ENCODE data around the gene GINM1. TPM values are rescaled to one million over a fixed set of nuclear protein-coding genes. Genes with fewer than 3 reads are reported as not detected.

Gene GINM1
- total and polyA plus RNA-seq, 9 of the 15 experiments (the other 6 are each of a cell fraction or from before 2014, with no cell fraction given) = 5.0 to 19.3 (median 14.2) TPM

DNA sequence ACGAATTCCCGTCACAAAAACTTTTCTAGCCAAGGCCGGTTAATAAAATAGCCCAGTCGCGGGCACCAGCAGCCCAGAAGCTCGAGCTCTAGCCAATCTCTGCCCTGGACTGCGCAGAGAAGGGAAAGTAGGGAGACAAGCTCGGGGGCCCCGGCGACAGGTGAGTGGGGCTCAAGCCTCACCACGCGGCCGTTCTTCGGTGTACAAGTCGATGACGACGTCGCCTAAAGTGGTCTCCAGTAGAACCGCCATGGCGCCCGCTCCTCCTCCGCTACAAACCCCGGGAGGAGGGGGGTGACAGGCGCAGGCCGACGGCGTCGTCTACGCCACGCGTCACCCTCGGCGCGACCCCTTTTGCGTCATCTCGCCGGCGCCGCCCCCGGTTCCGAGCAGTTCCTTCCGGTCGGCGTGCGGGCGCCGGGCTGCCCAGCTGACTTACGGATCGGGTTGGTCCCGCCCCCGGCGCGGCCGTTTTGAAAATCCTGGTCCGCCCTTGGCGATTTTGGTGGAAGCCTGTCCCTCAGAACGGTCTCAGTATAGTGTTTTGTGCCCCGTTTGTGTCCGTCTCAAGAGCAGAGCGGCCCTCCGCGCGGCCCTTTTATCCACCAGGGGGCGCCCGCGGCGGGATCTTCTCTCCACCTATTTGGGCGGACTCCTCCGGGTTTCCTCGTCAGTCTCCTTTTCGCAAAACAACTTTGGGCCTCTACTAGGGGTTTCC is 20.3 kb upstream of the GINM1 start, which contains the start of gene PPIL4 (continued):
- TF ChIP-seq TOE1 (IDR thresholded peaks at IDR 0.05; ENCODE audit: borderline replicate concordance) (peak; percentile 57; the same call in 1 of the 2 replicates), TOE1 (CRISPR knock-in tag; IDR thresholded peaks at IDR 0.05; ENCODE audit: borderline replicate concordance, low read depth) (no peak), E2F6 (IDR thresholded peaks at IDR 0.05; ENCODE audit: borderline replicate concordance in 1 of 2, extremely low read depth in 1 of 2, insufficient read depth in 1 of 2, insufficient read length in 1 of 2, low read depth in 1 of 2, low read length in 1 of 2, poor library complexity in 1 of 2, severe bottlenecking in 1 of 2) (peak in 1 of 2 experiments; percentile 65), CBX5 (IDR thresholded peaks at IDR 0.05; ENCODE audit: borderline replicate concordance, low read depth) (0 out of 2 replicates have a peak, but pooled peaks have one; percentile 26), ZNF589 (CRISPR knock-in tag; IDR thresholded peaks at IDR 0.05; ENCODE audit: low read depth) (peak; percentile 81), NCOR1 (IDR thresholded peaks at IDR 0.05) (no peak; the same call in 1 of the 2 replicates), SMARCA4 (IDR thresholded peaks at IDR 0.05) (no peak), SUPT5H (IDR thresholded peaks at IDR 0.05) (peak; percentile 88), FIP1L1 (IDR thresholded peaks at IDR 0.05; ENCODE audit: low read depth, low read length, poor library complexity, severe bottlenecking) (peak; percentile 81), SMC3 (conservative IDR thresholded peaks at IDR 0.05; ENCODE audit: insufficient read depth, low read depth, low read length) (peak; percentile 44), ZNF184 (CRISPR knock-in tag; IDR thresholded peaks at IDR 0.05) (no peak), KLF6 (CRISPR knock-in tag; IDR thresholded peaks at IDR 0.05; ENCODE audit: borderline replicate concordance) (peak; percentile 5; the same call in 1 of the 2 replicates), BCLAF1 (IDR thresholded peaks at IDR 0.05; ENCODE audit: borderline replicate concordance in 1 of 2, control insufficient read depth in 1 of 2, low read depth in 2 of 2, low read length in 1 of 2) (0 out of 4 replicates have a peak, but pooled peaks of 1 of the 2 experiments have one; percentile 72), POLR2G (IDR thresholded peaks at IDR 0.05; ENCODE audit: low read depth, low read length) (peak; percentile 97), HDAC3 (IDR thresholded peaks at IDR 0.05; ENCODE audit: borderline replicate concordance, partially characterized antibody) (peak; percentile 68), ZNF766 (CRISPR knock-in tag; conservative IDR thresholded peaks at IDR 0.05) (peak; percentile 64), PRPF4 (IDR thresholded peaks at IDR 0.05; ENCODE audit: insufficient read depth, low read depth, low read length, poor library complexity, severe bottlenecking) (peak; percentile 71), RNF219 (CRISPR knock-in tag; IDR thresholded peaks at IDR 0.05) (no peak)
- TF ChIP-seq, protein P1, sequence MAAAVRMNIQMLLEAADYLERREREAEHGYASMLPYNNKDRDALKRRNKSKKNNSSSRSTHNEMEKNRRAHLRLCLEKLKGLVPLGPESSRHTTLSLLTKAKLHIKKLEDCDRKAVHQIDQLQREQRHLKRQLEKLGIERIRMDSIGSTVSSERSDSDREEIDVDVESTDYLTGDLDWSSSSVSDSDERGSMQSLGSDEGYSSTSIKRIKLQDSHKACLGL (CRISPR knock-in tag; IDR thresholded peaks at IDR 0.05; ENCODE audit: borderline replicate concordance, poor library complexity, severe bottlenecking) = peak; percentile 70

Measured in K562 (cell line).